Astrocyte (in vitro differentiated cells and primary cell): ENCODE results near the gene DHRS3.

ENCODE experiments used
- EZH2 ChIP-seq: IDR thresholded peaks from 2 replicates; pipeline ENCODE4 v1.6.1; 2012; ENCODE audit warnings: mild to moderate bottlenecking, low read length, inconsistent platforms; ENCODE audit not compliant: insufficient read depth
- TF ChIP-seq, protein P1 (sequence below): IDR thresholded peaks from 2 replicates; pipeline ENCODE4 v1.5.1; 2011; ENCODE audit warnings: low read depth, mild to moderate bottlenecking, inconsistent platforms, low read length, moderate library complexity; ENCODE audit not compliant: insufficient read depth

DNA sequence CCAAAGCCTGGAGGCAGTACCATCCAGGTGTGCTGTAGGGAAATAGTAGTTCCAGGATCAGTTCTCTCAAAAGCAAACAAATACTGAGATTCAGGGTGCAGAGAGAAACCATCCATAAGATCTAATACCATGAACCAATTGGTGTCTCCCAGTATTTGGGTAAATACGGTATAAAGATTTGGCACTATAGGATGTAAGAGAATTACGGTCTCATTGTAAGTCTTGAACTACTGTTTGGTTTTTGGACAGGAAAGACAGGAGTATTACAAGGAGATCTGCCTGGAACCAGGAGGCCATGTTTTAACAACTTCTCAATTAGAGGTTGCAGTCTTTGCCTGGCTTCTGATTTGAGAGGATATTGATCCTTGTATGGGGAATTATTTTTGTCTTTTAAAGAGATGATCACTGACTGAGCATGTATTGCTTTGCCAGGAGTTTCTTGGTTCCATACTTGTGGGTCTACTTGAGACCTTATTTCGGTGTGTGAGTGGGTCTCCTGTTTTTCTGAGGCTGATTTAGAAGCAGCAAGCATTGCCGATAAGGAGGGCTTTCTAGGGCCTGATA is 36.1 kb upstream of the DHRS3 start:
- TF ChIP-seq, protein P1, sequence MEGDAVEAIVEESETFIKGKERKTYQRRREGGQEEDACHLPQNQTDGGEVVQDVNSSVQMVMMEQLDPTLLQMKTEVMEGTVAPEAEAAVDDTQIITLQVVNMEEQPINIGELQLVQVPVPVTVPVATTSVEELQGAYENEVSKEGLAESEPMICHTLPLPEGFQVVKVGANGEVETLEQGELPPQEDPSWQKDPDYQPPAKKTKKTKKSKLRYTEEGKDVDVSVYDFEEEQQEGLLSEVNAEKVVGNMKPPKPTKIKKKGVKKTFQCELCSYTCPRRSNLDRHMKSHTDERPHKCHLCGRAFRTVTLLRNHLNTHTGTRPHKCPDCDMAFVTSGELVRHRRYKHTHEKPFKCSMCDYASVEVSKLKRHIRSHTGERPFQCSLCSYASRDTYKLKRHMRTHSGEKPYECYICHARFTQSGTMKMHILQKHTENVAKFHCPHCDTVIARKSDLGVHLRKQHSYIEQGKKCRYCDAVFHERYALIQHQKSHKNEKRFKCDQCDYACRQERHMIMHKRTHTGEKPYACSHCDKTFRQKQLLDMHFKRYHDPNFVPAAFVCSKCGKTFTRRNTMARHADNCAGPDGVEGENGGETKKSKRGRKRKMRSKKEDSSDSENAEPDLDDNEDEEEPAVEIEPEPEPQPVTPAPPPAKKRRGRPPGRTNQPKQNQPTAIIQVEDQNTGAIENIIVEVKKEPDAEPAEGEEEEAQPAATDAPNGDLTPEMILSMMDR = no peak
- no peak for TF ChIP-seq EZH2
